Upper lobe of left lung (tissue), 6 donors: Measurements from ENCODE around the gene PDILT. TPM values are rescaled to one million over a fixed set of nuclear protein-coding genes. Genes with fewer than 3 reads are reported as not detected.

ENCODE experiments used
- ATAC-seq, 2 donors: fragments of 200-7000 bp; cut with Tn5 transposase; one replicate each; pipeline ENCODE4 v1.9.1; 2022; ENCODE audit warnings: mild to moderate bottlenecking in 2 of 2, moderate library complexity in 2 of 2; ENCODE audit not compliant: low FRiP score in 2 of 2
- DNase-seq, 2 donors: peaks; one replicate each; pipeline ENCODE4 v3.0.0-alpha.2; 2019 to 2020
- H3K27ac ChIP-seq, 4 donors: fragments of 200-600 bp; sonication (generic); one replicate each; pipeline ENCODE4 v1.5.1; 2016 to 2019
- H3K27me3 ChIP-seq, 4 donors: fragments of 200-600 bp; sonication (generic); one replicate each; pipeline ENCODE4 v1.5.1; 2017 to 2019
- H3K36me3 ChIP-seq, 4 donors: fragments of 200-600 bp; sonication (generic); one replicate each; pipeline ENCODE4 v1.5.1; 2016 to 2019
- H3K4me1 ChIP-seq, 4 donors: fragments of 200-600 bp; sonication (generic); one replicate each; pipeline ENCODE4 v1.5.1; 2018 to 2019
- H3K4me3 ChIP-seq, 4 donors: fragments of 200-600 bp; sonication (generic); one replicate each; pipeline ENCODE4 v1.5.1; 2017 to 2019; ENCODE audit warnings: mild to moderate bottlenecking in 2 of 4, moderate library complexity in 1 of 4
- H3K9me3 ChIP-seq, 4 donors: fragments of 200-600 bp; sonication (generic); one replicate each; pipeline ENCODE4 v1.5.1; 2018 to 2019
- CTCF ChIP-seq, 6 experiments: fragments of 450-650 bp in 4 of 6; fragments of 200-600 bp in 2 of 6; sonication (generic) in 2 of 6; IDR thresholded peaks; one replicate each; pipeline ENCODE4 v1.5.1; 2016 to 2019; ENCODE audit warnings: antibody characterized with exemption in 6 of 6
- EP300 ChIP-seq, 4 donors: sonication (generic); formaldehyde crosslinking; IDR thresholded peaks; one replicate each; pipeline ENCODE4 v1.5.1; 2017; ENCODE audit warnings: antibody characterized with exemption in 4 of 4, control low read depth in 2 of 4
- POLR2A ChIP-seq, 4 donors: fragments of 450-650 bp; IDR thresholded peaks; one replicate each; pipeline ENCODE4 v1.5.1; 2016 to 2017; ENCODE audit warnings: antibody characterized with exemption in 4 of 4, mild to moderate bottlenecking in 2 of 4
- POLR2AphosphoS5 ChIP-seq, 2 donors: sonication (generic); formaldehyde crosslinking; IDR thresholded peaks; one replicate each; pipeline ENCODE4 v1.5.1; 2017; ENCODE audit warnings: antibody characterized with exemption in 2 of 2
- WGBS, 2 donors: methylation state at CpG; one replicate each; pipeline ENCODE4 v1.1.5; 2017 to 2018; 5-methylcytosine and 5-hydroxymethylcytosine counted together
- total RNA-seq, 6 donors: library from RNA; depleted of rRNA in 4 of 6; stranded (reverse); fragments of >200 nt in 4 of 6; gene quantifications; one replicate each; pipeline versions ENCODE4 v1.1.0 to v1.2.1, GENCODE V29; 2016 to 2021
- donor health status: DM: no; HTN: no; CAD: no; lungs with moderate emphysema.
- donor health status: DM: no; HTN: yes; CAD: no; lungs with severe emphysema.

The PDILT gene
- total RNA-seq, 6 donors from 2014 or later: not detected

GRCh38 chr16:20382202-20382948 lies 22.2 kb downstream of the PDILT start:
- Histone ChIP-seq H3K9me3 (no peaks in the 10 kb centered on the region), H3K4me1 (peaks cover 0 to 3% (median 0%) of the 10 kb centered on the region in 4 donors), H3K36me3 (no peaks in the 10 kb centered on the region), H3K27me3 (no peaks in the 10 kb centered on the region), H3K4me3 (no peak overlapping the region), H3K27ac (no peak overlapping the region)
- 88 to 89% methylated on average over 7 of the region's 7 CpGs for WGBS, 2 donors
- DNase-seq (no peak), ATAC-seq (no peak)
- no peak for TF ChIP-seq POLR2AphosphoS5 (IDR thresholded peaks at IDR 0.05)
- TF ChIP-seq POLR2A (IDR thresholded peaks at IDR 0.05): no peak
- no peak for TF ChIP-seq EP300 (IDR thresholded peaks at IDR 0.05)
- no peak for TF ChIP-seq CTCF (IDR thresholded peaks at IDR 0.05)

- no peak for DNase-seq
- ATAC-seq: no peak
Observed at GRCh38 chr16:20380782-20381181, 23.8 kb downstream of the PDILT start.

GRCh38 chr16:20377181-20377580 lies 27.4 kb downstream of the PDILT start:
- Histone ChIP-seq H3K36me3 (no peaks in the 10 kb centered on the region), H3K27ac (no peak overlapping the region), H3K4me3 (no peak overlapping the region), H3K4me1 (no peaks in the 10 kb centered on the region), H3K9me3 (no peaks in the 10 kb centered on the region), H3K27me3 (no peaks in the 10 kb centered on the region)
- ATAC-seq (no peak), DNase-seq (no peak)
- 61 to 73% methylated on average over 5 of the region's 5 CpGs for WGBS, 2 donors
- TF ChIP-seq EP300 (IDR thresholded peaks at IDR 0.05) (no peak), POLR2AphosphoS5 (IDR thresholded peaks at IDR 0.05) (no peak), CTCF (IDR thresholded peaks at IDR 0.05) (no peak), POLR2A (IDR thresholded peaks at IDR 0.05) (no peak)

More at GRCh38 chr16:20380782-20381181, 23.8 kb downstream of the PDILT start:
- Histone ChIP-seq H3K36me3 (no peaks in the 10 kb centered on the region), H3K4me3 (no peak overlapping the region), H3K9me3 (no peaks in the 10 kb centered on the region), H3K27me3 (no peaks in the 10 kb centered on the region), H3K4me1 (no peaks in the 10 kb centered on the region), H3K27ac (no peak overlapping the region)
- TF ChIP-seq EP300 (IDR thresholded peaks at IDR 0.05) (no peak), CTCF (IDR thresholded peaks at IDR 0.05) (no peak), POLR2AphosphoS5 (IDR thresholded peaks at IDR 0.05) (no peak), POLR2A (IDR thresholded peaks at IDR 0.05) (no peak)
- WGBS, 2 donors: 40 to 58% methylated on average over 3 of the region's 3 CpGs

GRCh38 chr16:20372701-20373100 lies 31.8 kb downstream of the PDILT start:
- WGBS, 2 donors: 84% methylated on average over 5 of the region's 5 CpGs
- H3K4me1 ChIP-seq: no peaks in the 10 kb centered on the region
- TF ChIP-seq POLR2A (IDR thresholded peaks at IDR 0.05): no peak
- TF ChIP-seq CTCF (IDR thresholded peaks at IDR 0.05): no peak
- TF ChIP-seq POLR2AphosphoS5 (IDR thresholded peaks at IDR 0.05): no peak
- TF ChIP-seq EP300 (IDR thresholded peaks at IDR 0.05): no peak
- no peaks in the 10 kb centered on the region for H3K9me3 ChIP-seq
- H3K27ac ChIP-seq: no peak overlapping the region
- DNase-seq (no peak), ATAC-seq (no peak)
- no peak overlapping the region for H3K4me3 ChIP-seq
- no peaks in the 10 kb centered on the region for H3K36me3 ChIP-seq
- H3K27me3 ChIP-seq: no peaks in the 10 kb centered on the region
